GM12874 (cell line): ENCODE measurements around the gene AIMP2.
"Not testable (repeated sequence)": the region's sequence is repeated elsewhere in the genome, so short reads cannot be mapped to it uniquely, and the experiment has no call there.

ENCODE experiments used
- TF ChIP-seq, protein P1 (sequence below): IDR thresholded peaks from 2 replicates; pipeline ENCODE4 v1.5.1; 2011; ENCODE audit warnings: low read depth, mild to moderate bottlenecking, control low read depth, low read length, moderate library complexity; ENCODE audit not compliant: insufficient read depth

AIMP2 gene

GRCh38 chr7:6008668-6009611 lies at the start of gene AIMP2, which contains the start of gene PMS2:
Gene AIMP2 (plus strand): TSS chr7:6009272. CDS start chr7:6009364, 92 bp downstream.
Gene PMS2 (minus strand): TSS chr7:6009049. CDS start chr7:6009019, 30 bp downstream.
- TF ChIP-seq, protein P1, sequence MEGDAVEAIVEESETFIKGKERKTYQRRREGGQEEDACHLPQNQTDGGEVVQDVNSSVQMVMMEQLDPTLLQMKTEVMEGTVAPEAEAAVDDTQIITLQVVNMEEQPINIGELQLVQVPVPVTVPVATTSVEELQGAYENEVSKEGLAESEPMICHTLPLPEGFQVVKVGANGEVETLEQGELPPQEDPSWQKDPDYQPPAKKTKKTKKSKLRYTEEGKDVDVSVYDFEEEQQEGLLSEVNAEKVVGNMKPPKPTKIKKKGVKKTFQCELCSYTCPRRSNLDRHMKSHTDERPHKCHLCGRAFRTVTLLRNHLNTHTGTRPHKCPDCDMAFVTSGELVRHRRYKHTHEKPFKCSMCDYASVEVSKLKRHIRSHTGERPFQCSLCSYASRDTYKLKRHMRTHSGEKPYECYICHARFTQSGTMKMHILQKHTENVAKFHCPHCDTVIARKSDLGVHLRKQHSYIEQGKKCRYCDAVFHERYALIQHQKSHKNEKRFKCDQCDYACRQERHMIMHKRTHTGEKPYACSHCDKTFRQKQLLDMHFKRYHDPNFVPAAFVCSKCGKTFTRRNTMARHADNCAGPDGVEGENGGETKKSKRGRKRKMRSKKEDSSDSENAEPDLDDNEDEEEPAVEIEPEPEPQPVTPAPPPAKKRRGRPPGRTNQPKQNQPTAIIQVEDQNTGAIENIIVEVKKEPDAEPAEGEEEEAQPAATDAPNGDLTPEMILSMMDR: peak; percentile 35

GRCh38 chr7:5970347-5970911 lies 38.6 kb upstream of the AIMP2 start, which contains the start of gene RSPH10B:
Gene RSPH10B (minus strand): TSS chr7:5970689. CDS start chr7:5967116, 3,573 bp downstream.
- TF ChIP-seq, protein P1: not testable (repeated sequence)

DNA sequence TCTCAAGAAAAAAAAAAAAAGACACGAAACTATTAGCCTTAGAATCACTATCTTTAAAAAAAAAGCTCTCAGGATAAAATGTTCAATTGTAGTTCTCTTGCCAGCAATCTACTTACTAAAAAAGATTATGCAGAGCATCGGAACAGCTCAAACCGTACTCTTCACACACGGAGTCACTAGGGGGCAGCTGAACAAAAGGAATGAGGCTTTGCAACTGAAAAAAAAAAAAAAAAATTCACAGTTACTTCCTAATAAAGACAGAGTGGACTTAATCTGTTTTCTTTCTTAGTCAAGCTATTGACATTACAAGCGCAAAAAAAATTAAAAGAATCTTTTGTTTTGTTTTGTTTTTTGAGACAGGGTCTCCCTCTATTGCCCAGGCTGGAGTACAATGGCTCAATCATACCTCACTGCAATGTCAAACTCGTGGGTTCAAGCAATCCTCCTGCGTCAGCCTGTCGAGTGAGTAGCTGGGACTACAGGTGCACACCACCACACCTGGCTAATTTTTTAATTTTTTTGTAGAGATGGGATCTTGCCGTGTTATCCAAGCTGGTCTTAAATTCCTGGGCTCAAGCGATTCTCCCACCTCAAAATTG lies 11.8 kb upstream of the AIMP2 start:
- TF ChIP-seq, protein P1: peak; percentile 28; the same call in 1 of the 2 replicates

GRCh38 chr7:6007386-6007785 lies 1.7 kb upstream of the AIMP2 start:
- TF ChIP-seq, protein P1: no peak

DNA sequence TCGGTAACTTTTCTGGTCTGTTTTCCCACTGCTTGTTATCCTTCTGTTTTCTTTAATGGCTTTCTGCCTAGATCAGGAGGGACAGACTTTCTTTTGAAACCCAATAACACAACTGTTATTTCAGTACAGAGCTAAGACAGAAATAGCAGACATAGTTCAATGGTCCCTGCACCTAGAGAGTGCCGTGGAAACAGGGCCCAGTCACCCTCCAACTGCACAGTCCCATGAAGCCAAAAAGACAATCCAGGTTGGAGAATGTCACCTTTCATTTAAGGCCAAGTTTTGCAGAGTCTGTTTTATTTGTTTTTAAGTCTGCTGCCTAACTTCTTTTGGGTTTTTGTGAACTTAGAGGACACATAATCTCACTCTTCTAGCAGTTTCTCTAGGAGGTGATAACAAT lies 2.5 kb downstream of the AIMP2 start:
- TF ChIP-seq, protein P1: no peak

DNA sequence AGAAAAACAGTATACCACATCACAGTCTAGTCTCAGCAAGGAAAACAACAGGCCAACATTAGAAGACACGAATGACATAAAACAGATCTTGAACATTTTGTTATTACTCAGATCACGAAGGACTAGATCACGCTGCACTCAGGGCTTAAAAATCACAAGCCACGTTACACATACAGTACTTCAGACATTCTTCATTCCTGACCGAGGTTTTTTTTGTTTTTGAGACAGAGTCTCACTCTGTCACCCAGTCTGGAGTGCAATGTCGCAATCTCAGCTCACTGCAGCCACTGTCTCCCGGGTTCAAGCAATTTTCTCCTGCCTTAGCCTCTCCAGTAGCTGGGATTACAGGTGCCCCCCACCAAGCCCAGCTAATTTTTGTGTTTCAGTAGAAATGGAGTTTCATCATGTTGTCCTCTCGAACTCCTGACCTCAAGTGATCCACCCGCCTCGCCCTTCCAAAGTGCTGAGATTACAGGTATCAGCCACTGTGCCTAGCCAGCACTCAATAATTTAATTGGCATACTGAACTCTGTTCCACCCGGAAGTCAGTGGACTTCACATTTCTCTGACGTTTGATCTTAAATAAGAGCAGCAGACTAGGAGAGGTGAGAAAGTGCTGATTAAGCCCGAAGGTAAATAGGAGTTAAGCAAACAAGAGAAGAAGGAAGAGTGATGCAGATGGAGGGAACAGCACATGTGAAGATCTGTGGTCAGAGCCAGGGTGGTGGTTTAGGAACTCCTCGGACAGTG lies 3.5 kb downstream of the AIMP2 start:
- TF ChIP-seq, protein P1: no peak
